ENCODE data around the gene HCN3. TPM values are rescaled to one million over a fixed set of nuclear protein-coding genes. Genes with fewer than 3 reads are reported as not detected.

Gene HCN3
- polyA plus RNA-seq, 1 of the 3 experiments (the other 2 are of a cell fraction) = 9.7 TPM

DNA sequence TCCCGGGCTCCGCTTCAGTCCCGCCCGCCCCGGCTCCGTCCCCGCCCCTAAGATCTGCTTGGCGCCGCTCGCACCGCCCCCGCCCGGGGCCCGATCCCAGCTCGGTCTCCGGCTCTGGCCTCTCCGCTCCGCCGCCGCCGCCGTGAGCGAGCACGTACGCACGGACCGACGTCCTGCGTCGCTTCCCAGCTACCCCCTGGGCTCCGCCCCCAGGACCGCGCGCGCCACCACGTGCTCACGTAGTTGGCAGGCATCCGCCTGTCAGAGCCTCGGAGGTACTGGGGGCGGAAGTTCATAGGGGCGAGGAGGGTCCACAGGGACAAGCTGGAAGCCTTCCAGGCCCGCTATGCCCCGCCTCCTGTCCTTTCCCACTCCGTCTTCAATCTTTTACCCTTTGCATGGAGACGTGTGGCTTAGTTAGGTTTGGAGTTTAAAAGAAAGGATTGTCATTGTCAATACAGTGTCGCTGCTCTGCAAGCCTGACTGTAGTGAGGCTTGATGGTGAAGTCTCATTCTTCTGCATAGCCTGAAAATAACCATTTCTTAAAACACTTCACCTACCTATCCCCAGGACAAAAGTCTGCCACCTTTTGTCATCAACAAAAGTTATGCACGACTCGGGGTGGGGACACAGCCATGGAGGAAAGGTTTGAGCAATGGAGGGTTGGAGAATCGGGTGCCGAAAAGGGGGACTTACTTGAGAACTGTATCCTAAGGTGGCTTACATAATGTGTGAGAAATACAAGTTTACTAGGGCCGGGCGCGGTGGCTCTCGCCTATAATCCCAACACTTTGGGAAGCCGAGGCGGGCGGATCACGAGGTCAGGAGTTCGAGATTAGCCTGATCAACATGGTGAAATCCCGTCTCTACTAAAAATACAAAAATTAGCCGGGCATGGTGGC is 3.7 kb upstream of the HCN3 start, which contains the start of gene CLK2 (continued):
- TF ChIP-seq, protein P1, sequence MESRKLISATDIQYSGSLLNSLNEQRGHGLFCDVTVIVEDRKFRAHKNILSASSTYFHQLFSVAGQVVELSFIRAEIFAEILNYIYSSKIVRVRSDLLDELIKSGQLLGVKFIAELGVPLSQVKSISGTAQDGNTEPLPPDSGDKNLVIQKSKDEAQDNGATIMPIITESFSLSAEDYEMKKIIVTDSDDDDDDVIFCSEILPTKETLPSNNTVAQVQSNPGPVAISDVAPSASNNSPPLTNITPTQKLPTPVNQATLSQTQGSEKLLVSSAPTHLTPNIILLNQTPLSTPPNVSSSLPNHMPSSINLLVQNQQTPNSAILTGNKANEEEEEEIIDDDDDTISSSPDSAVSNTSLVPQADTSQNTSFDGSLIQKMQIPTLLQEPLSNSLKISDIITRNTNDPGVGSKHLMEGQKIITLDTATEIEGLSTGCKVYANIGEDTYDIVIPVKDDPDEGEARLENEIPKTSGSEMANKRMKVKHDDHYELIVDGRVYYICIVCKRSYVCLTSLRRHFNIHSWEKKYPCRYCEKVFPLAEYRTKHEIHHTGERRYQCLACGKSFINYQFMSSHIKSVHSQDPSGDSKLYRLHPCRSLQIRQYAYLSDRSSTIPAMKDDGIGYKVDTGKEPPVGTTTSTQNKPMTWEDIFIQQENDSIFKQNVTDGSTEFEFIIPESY (IDR thresholded peaks at IDR 0.05; ENCODE audit: borderline replicate concordance, low read depth) = no peak
- no peak for TF ChIP-seq FOXM1 (IDR thresholded peaks at IDR 0.05; ENCODE audit: low read depth)

DNA sequence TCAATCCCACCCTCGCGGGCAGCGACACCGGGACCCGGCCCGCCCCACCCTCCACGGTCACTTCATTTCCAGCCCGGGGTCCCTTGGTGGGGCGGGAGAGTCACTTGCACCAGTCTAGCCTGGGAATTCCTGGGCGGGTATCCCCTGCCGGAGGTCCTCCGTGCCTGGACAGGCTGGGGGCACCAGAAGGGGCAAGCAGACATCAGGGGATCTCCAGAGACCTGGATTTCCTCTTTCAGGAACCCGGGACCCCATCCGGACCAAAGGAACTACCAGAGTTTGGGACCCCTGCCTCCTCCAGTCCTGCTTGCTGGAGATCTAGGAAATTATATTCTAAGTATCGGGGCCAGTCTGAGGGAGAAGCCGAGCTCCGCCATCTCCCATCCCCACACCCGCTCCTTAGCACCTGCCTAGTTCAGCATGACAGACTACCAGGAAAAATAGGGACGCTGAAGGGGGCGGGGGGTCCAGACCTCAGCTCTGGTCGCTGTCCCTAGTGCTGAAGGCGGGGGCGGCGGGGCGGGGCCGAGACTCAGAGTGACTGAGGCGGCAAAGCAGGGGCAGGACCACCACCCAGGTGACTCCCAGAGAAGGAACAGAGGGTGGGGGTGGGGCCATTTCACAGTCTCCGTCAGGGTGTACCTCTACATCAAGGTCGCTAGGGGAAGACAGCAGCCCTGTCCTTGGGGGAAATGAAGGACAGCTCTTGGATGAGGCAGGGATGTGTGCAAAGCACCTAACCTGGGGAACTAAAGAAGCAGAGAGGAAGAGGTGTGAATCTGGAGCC is 832 bp downstream of the HCN3 start:
- Histone ChIP-seq H3K4me2 (peak overlapping the region; percentile 98), H3K79me2 (ENCODE audit: insufficient read depth) (peaks cover under 1% of the 10 kb centered on the region; the same call in 1 of the 2 replicates), H3K36me3 (replicated peaks in 1 of 2; ENCODE audit: control insufficient read depth in 1 of 2, insufficient read depth in 2 of 2, low read length in 1 of 2) (no peaks in the 10 kb centered on the region), H2AFZ (ENCODE audit: low read depth) (peak overlapping the region; percentile 88; the same call in 1 of the 2 replicates), H3K27me3 (ENCODE audit: insufficient read depth) (no peaks in the 10 kb centered on the region), H3K27ac (ENCODE audit: low read depth in 2 of 2, low read length in 1 of 2) (peak overlapping the region in 1 of 2 experiments; percentile 66; a peak in 2 of 4 replicates), H3K9me3 (no peaks in the 10 kb centered on the region), H3K4me1 (ENCODE audit: control insufficient read depth in 1 of 2, insufficient read depth in 2 of 2, low read depth in 1 of 2, low read length in 1 of 2) (peaks cover 5 to 20% of the 10 kb centered on the region in 2 experiments; a peak in 2 of 4 replicates), H3K9ac (peak overlapping the region; percentile 58; the same call in 1 of the 2 replicates), H3K4me3 (ENCODE audit: low read depth in 2 of 2, low read length in 1 of 2) (peak overlapping the region; percentile 71 to 78), H4K20me1 (ENCODE audit: insufficient read depth) (peaks cover 4% of the 10 kb centered on the region; the same call in 1 of the 2 replicates), H3F3A (replicated peaks; ENCODE audit: insufficient read depth) (peaks cover 18% of the 10 kb centered on the region), H3K9me2 (no peaks in the 10 kb centered on the region)
- peak; percentile 80 for DNase-seq
- ChIA-PET CTCF (interaction anchor here (0.7 to 4.7 kb wide), 20 partner anchors 10 to 226 kb away, joined by 3 to 27 read pairs (median 4); partner anchors contain the start of genes FDPS, PKLR, SCAMP3 and THBS3), POLR2A (no interaction called here)
- WGBS (ENCODE audit: low lambda C conversion rate) = 1% methylated on average over 18 of the region's 29 CpGs
- TF ChIP-seq RAD21 (IDR thresholded peaks at IDR 0.05; ENCODE audit: low read length) (peak; percentile 57), MXI1 (IDR thresholded peaks at IDR 0.05; ENCODE audit: low read depth, low read length) (peak; percentile 54), RXRA (IDR thresholded peaks at IDR 0.05; ENCODE audit: borderline replicate concordance, low read depth) (no peak), POLR2AphosphoS5 (IDR thresholded peaks at IDR 0.05; ENCODE audit: low read depth, low read length) (no peak), SIN3A (IDR thresholded peaks at IDR 0.05; ENCODE audit: borderline replicate concordance, low read depth, low read length) (0 out of 2 replicates have a peak, but pooled peaks have one; percentile 45), TCF12 (IDR thresholded peaks at IDR 0.05) (no peak), CHD2 (IDR thresholded peaks at IDR 0.05; ENCODE audit: low read length, partially characterized antibody) (peak; percentile 22)
- TF ChIP-seq, protein P2, sequence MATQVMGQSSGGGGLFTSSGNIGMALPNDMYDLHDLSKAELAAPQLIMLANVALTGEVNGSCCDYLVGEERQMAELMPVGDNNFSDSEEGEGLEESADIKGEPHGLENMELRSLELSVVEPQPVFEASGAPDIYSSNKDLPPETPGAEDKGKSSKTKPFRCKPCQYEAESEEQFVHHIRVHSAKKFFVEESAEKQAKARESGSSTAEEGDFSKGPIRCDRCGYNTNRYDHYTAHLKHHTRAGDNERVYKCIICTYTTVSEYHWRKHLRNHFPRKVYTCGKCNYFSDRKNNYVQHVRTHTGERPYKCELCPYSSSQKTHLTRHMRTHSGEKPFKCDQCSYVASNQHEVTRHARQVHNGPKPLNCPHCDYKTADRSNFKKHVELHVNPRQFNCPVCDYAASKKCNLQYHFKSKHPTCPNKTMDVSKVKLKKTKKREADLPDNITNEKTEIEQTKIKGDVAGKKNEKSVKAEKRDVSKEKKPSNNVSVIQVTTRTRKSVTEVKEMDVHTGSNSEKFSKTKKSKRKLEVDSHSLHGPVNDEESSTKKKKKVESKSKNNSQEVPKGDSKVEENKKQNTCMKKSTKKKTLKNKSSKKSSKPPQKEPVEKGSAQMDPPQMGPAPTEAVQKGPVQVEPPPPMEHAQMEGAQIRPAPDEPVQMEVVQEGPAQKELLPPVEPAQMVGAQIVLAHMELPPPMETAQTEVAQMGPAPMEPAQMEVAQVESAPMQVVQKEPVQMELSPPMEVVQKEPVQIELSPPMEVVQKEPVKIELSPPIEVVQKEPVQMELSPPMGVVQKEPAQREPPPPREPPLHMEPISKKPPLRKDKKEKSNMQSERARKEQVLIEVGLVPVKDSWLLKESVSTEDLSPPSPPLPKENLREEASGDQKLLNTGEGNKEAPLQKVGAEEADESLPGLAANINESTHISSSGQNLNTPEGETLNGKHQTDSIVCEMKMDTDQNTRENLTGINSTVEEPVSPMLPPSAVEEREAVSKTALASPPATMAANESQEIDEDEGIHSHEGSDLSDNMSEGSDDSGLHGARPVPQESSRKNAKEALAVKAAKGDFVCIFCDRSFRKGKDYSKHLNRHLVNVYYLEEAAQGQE (IDR thresholded peaks at IDR 0.05; ENCODE audit: low read depth, low read length) = peak; percentile 96
- TF ChIP-seq, protein P3, sequence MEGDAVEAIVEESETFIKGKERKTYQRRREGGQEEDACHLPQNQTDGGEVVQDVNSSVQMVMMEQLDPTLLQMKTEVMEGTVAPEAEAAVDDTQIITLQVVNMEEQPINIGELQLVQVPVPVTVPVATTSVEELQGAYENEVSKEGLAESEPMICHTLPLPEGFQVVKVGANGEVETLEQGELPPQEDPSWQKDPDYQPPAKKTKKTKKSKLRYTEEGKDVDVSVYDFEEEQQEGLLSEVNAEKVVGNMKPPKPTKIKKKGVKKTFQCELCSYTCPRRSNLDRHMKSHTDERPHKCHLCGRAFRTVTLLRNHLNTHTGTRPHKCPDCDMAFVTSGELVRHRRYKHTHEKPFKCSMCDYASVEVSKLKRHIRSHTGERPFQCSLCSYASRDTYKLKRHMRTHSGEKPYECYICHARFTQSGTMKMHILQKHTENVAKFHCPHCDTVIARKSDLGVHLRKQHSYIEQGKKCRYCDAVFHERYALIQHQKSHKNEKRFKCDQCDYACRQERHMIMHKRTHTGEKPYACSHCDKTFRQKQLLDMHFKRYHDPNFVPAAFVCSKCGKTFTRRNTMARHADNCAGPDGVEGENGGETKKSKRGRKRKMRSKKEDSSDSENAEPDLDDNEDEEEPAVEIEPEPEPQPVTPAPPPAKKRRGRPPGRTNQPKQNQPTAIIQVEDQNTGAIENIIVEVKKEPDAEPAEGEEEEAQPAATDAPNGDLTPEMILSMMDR (IDR thresholded peaks at IDR 0.05) = peak; percentile 38
